Measurements from ENCODE around the gene UBE2E2. TPM values are rescaled to one million over a fixed set of nuclear protein-coding genes. Genes with fewer than 3 reads are reported as not detected.

UBE2E2 gene
- total RNA-seq, result 1 to 10 TPM; 6.4 to 9.6 TPM

DNA sequence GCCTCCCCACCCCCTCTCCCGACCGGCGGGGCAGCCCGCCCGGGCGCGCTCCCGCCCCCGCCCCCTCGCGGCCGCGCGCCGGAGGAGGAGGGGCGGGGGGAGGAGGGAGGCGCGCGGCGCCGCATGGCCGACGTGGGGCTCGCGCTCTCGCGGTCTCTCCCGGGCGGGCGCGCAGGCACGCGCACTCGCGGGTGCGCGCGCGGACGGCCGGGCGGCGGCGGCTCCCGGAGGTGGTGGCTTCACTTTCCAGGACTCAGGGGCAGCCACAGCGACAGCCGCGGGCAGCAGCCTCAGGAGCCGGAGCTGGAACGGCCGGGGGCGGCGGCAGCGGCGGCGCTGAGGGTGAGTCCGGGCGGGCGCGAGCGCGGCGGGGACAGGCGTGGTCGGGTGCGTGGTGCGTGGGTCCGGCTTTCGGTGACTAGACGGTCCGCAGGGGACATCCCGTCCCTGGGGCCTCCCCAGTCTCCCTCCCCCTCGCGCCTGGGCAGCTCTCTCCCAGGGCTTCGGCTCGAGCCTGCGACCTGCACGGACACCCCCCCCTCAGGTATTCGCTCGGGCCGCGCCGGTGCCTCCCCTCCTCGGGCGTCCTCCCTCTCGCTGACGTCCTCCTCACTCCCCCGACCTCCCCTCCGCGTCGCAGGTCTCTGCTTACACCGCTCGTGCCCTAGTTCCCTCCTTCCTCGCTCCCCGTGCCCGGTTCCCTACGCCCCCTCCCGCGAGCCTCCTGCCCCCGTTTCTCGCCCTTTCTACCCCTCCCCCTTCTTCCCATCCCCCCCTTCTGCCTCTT lies at the start of gene UBE2E2:
TSS of gene UBE2E2 (plus strand) at position 407 of the 787 bp plus-strand sequence.
- Mint-ChIP-seq H3K4me1 (ENCODE audit: low read depth in 2 of 2) (peaks cover 18 to 23% of the 10 kb centered on the region in 2 donors), H3K9me3 (no peaks in the 10 kb centered on the region), H3K36me3 (peaks cover 10% of the 10 kb centered on the region), H3K4me3 (peak within 1 kb of the TSS; percentile 86), H3K27ac (peak within 1 kb of the TSS; percentile 40 to 64), H3K27me3 (peaks cover 32 to 37% of the 10 kb centered on the region in 2 donors)
- DNase-seq (ENCODE audit: low spot score) (peak; percentile 74), ATAC-seq (peak; percentile 81 to 87)

DNA sequence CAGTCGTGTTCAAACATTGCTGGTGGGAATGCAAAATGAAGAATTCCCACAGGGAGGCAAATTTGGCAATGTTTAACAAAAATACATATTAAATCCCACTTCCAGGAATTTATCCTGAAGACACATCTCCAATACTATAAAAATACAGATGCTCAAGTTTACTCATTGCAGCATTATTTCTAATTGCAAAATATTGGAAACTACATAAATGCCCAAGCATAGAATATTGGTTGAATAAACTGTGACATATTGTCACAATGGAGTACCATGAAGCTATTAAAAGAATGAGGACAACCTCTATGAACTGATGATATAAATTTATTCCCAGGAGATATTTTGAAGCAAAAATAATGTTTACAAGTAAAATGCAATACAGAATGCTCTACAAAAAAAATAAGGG lies 49.7 kb upstream of the UBE2E2 start:
- no peaks in the 10 kb centered on the region for H3K4me1 Mint-ChIP-seq (ENCODE audit: low read depth in 2 of 2)
- DNase-seq (ENCODE audit: low spot score), result no peak
- no peak overlapping the region for H3K4me3 Mint-ChIP-seq
- H3K27ac Mint-ChIP-seq, result no peak overlapping the region
- no peaks in the 10 kb centered on the region for H3K9me3 Mint-ChIP-seq
- no peak for ATAC-seq
- no peaks in the 10 kb centered on the region for H3K36me3 Mint-ChIP-seq
- peaks cover 0 to 10% of the 10 kb centered on the region in 2 donors for H3K27me3 Mint-ChIP-seq

DNA sequence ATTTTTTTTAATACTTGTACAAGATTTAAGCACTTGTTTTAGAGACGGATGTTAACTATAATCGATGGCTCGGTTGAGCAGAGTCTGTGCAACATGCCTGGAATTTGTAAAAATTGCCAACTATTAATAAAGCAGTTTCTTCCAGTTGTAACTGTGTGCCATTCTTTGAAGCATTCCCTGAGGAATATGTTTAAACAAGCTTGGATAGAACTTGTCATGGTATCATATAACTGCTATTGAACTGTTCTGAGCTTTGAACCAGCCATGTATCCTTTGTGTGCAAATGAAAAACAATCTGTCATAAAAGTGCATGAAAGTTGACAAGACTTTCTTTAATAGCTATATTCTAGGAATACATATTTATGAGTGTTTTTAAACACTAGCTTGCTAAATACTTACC lies 45.8 kb upstream of the UBE2E2 start:
- no peak overlapping the region for H3K4me3 Mint-ChIP-seq
- peaks cover 0 to 9% of the 10 kb centered on the region in 2 donors for H3K27me3 Mint-ChIP-seq
- no peaks in the 10 kb centered on the region for H3K36me3 Mint-ChIP-seq
- no peak overlapping the region for H3K27ac Mint-ChIP-seq
- no peaks in the 10 kb centered on the region for H3K4me1 Mint-ChIP-seq (ENCODE audit: low read depth in 2 of 2)
- H3K9me3 Mint-ChIP-seq, result no peaks in the 10 kb centered on the region
- DNase-seq (ENCODE audit: low spot score) (no peak), ATAC-seq (no peak)

DNA sequence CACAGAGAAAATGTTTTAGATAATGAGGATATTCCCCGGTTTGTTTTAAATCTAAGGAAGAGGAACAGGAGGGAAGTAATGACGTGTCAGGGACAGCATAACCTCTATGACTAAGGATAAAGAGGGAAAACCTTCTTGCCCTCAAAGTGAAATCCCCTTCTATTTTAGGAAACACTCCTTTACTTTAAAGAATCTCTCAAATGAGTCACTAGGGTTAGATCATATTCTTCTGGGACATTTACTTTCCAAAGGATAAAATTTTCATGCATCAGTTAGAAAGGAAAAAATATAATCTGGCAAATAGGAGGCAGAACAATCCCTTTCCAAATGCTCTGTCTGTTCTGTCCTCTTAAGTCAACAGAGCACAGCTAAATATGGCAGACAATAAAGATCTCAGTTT lies 43.2 kb upstream of the UBE2E2 start:
- H3K27ac Mint-ChIP-seq, result no peak overlapping the region
- no peak for ATAC-seq
- H3K9me3 Mint-ChIP-seq, result no peaks in the 10 kb centered on the region
- H3K36me3 Mint-ChIP-seq, result no peaks in the 10 kb centered on the region
- H3K27me3 Mint-ChIP-seq, result peaks cover 5 to 12% of the 10 kb centered on the region in 2 donors
- no peaks in the 10 kb centered on the region for H3K4me1 Mint-ChIP-seq (ENCODE audit: low read depth in 2 of 2)
- no peak overlapping the region for H3K4me3 Mint-ChIP-seq
- DNase-seq (ENCODE audit: low spot score), result no peak

DNA sequence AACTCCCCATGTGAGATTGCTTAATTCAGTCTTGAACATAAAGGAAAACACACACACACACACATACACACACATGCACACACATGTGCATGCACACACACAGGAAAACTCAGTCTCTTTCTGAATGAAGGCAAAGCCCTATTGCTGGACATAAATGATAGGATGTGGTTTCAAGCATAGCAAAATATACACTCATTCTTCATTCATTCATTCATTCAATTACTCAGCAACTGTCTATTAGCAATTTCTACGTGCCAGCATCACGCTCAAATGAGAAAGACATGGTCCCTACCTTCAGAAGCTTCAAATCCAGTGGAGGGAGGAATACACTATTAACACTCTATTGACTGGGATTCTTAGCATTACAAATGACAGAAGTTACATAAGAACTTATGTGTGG lies 41.8 kb upstream of the UBE2E2 start:
- H3K9me3 Mint-ChIP-seq, result no peaks in the 10 kb centered on the region
- no peaks in the 10 kb centered on the region for H3K36me3 Mint-ChIP-seq
- no peaks in the 10 kb centered on the region for H3K4me1 Mint-ChIP-seq (ENCODE audit: low read depth in 2 of 2)
- no peak overlapping the region for H3K27ac Mint-ChIP-seq
- peaks cover 5 to 11% of the 10 kb centered on the region in 2 donors for H3K27me3 Mint-ChIP-seq
- ATAC-seq (no peak), DNase-seq (ENCODE audit: low spot score) (no peak)
- H3K4me3 Mint-ChIP-seq, result no peak overlapping the region

DNA sequence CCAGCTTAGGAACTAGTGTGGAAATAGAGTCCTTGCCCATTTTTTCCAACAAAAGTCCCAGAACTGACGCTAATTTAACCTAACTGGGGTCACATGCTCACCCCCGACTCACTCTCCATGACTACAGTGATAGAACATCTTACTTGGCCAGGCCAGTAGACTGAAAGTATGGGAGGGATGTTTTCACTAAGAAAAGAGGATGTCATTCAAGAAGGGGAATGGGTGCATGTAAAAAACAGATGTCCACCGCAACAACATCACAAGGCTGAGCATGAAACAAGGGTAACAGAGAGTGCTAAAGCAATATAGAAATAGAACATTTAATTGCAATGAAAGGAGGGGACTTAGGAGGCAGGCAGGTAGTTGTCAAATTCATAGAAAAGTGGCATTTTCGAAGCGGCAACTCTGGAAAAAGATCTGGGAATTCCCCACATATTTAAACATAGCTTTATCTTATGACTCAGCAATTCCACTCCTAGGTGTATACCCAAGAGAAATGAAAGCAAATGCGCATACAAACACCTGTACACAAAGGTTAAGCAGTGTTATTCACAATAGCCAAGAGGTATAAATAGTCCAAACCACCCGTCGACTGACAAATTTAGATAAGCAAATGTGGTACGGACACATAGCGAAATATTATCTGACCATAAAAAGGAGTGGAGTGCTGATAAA lies 41.1 kb upstream of the UBE2E2 start:
- DNase-seq (ENCODE audit: low spot score) (no peak), ATAC-seq (no peak)
- H3K4me3 Mint-ChIP-seq, result no peak overlapping the region
- no peaks in the 10 kb centered on the region for H3K4me1 Mint-ChIP-seq (ENCODE audit: low read depth in 2 of 2)
- H3K27me3 Mint-ChIP-seq, result peaks cover 5 to 8% of the 10 kb centered on the region in 2 donors
- H3K9me3 Mint-ChIP-seq, result no peaks in the 10 kb centered on the region
- H3K27ac Mint-ChIP-seq, result no peak overlapping the region
- H3K36me3 Mint-ChIP-seq, result no peaks in the 10 kb centered on the region

DNA sequence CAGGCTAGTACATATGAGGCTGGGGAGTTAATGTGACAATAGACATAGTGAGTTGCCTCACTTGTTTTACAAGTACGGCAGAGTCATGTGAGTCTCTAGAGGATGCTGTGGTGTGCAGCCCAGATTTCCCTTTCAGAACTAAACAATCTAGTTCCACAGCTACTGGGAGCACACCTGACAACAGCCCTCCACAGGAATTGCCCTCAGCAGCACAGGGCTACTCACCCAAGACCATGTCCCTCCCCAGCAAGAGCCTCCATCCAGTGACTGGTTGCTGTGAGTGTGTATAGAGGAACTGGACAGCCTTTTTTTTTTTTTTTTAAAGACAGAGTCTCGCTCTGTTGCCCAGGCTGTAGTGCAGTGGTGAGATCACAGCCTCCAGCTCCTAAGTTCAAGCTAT lies 40.2 kb upstream of the UBE2E2 start:
- Mint-ChIP-seq H3K4me3 (no peak overlapping the region), H3K27ac (no peak overlapping the region), H3K9me3 (no peaks in the 10 kb centered on the region), H3K36me3 (no peaks in the 10 kb centered on the region), H3K4me1 (ENCODE audit: low read depth in 2 of 2) (no peaks in the 10 kb centered on the region), H3K27me3 (peaks cover 5 to 8% of the 10 kb centered on the region in 2 donors)
- ATAC-seq, result no peak
- no peak for DNase-seq (ENCODE audit: low spot score)

DNA sequence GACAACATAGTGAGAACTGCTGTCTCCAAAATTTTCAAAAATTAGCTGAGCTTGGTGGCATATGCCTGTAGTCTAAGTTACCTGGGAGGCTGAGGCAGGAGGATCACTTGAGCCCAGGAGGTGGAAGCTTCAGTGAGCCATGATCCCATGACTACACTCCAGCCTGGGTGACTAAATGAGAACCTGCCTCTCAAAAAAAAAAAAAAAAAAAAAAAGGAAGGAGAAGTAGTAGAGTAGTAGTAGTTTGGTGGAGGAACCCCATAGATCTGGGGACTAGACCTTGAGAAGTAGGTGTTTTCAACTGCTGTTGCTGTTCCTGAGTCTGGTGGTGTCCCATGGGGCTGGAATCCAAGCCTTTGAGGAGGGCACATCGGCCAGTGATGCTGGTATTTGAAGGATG lies 38.4 kb upstream of the UBE2E2 start:
- Mint-ChIP-seq H3K9me3 (peaks cover under 1% of the 10 kb centered on the region), H3K27me3 (peaks cover 12 to 13% of the 10 kb centered on the region in 2 donors), H3K36me3 (no peaks in the 10 kb centered on the region), H3K4me1 (ENCODE audit: low read depth in 2 of 2) (no peaks in the 10 kb centered on the region), H3K27ac (no peak overlapping the region), H3K4me3 (no peak overlapping the region)
- ATAC-seq (no peak), DNase-seq (ENCODE audit: low spot score) (no peak)

DNA sequence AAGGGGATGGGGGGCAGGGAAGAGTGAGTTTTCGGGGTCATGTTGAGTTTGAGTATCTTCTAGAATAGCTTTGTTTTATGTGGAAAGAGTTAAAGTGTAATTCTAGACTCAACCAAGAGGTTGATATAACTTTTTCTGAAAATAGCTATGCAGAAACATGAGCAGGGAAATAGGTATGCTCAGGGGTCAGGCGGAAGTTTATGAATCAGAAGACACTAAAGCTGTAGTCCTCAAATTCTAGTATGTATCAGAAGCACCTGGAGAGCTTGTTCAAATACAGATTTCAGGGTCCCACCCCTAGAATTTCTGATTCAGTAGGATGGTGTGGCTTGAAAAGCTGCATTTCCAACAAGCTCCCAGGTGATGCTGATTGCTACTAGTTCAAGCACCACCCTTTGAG lies 37.6 kb upstream of the UBE2E2 start:
- peaks cover 18% of the 10 kb centered on the region in 2 donors for H3K27me3 Mint-ChIP-seq
- no peaks in the 10 kb centered on the region for H3K36me3 Mint-ChIP-seq
- no peak for DNase-seq (ENCODE audit: low spot score)
- no peaks in the 10 kb centered on the region for H3K4me1 Mint-ChIP-seq (ENCODE audit: low read depth in 2 of 2)
- H3K27ac Mint-ChIP-seq, result no peak overlapping the region
- no peak overlapping the region for H3K4me3 Mint-ChIP-seq
- no peak for ATAC-seq
- peaks cover 3% of the 10 kb centered on the region for H3K9me3 Mint-ChIP-seq

DNA sequence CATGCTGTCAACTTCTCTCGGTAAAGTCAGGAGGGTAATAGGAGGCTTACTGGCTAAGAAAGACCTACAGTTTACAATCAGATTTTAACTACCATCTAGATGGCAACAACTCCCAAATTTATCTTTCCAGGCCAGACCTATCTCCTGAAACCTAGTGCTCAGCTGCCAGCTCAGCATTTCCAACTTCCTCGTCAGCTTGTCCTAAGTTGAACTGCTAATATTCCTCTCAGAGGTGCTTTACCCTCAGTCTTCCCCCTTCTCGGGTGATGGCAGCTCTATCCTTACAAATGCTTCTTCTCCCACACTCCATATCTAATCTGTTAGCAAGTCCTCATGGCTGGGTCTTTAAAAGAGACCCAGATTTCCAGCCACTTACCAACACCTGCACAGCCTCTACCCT lies 36.9 kb upstream of the UBE2E2 start:
- DNase-seq (ENCODE audit: low spot score), result no peak
- no peak overlapping the region for H3K4me3 Mint-ChIP-seq
- no peak for ATAC-seq
- H3K27me3 Mint-ChIP-seq, result peaks cover 18% of the 10 kb centered on the region in 2 donors
- H3K27ac Mint-ChIP-seq, result no peak overlapping the region
- no peaks in the 10 kb centered on the region for H3K4me1 Mint-ChIP-seq (ENCODE audit: low read depth in 2 of 2)
- no peaks in the 10 kb centered on the region for H3K36me3 Mint-ChIP-seq
- H3K9me3 Mint-ChIP-seq, result peaks cover 3% of the 10 kb centered on the region

DNA sequence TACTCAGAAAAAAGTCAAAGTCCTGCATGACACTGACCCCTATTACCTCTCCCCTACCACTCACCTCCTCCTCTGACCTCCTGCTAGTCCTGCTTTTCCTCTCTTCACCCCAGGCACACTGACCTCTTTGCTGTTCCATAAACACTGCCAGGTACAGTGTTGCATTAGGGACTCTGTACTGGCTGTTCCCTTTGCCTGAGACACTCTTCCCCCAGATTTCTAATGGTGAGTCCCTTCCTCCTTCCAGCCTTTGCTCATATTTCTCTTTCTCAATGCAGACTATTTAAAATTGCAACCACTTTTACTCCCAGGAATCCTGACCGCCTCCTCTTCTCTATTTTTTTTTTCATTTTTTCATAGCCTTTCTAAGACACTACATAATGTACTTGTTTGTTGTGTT lies 36.3 kb upstream of the UBE2E2 start:
- DNase-seq (ENCODE audit: low spot score) (no peak), ATAC-seq (no peak)
- H3K27ac Mint-ChIP-seq, result no peak overlapping the region
- H3K36me3 Mint-ChIP-seq, result no peaks in the 10 kb centered on the region
- H3K27me3 Mint-ChIP-seq, result peaks cover 17 to 18% of the 10 kb centered on the region in 2 donors
- no peak overlapping the region for H3K4me3 Mint-ChIP-seq
- H3K4me1 Mint-ChIP-seq (ENCODE audit: low read depth in 2 of 2), result no peaks in the 10 kb centered on the region
- H3K9me3 Mint-ChIP-seq, result peaks cover 3% of the 10 kb centered on the region

DNA sequence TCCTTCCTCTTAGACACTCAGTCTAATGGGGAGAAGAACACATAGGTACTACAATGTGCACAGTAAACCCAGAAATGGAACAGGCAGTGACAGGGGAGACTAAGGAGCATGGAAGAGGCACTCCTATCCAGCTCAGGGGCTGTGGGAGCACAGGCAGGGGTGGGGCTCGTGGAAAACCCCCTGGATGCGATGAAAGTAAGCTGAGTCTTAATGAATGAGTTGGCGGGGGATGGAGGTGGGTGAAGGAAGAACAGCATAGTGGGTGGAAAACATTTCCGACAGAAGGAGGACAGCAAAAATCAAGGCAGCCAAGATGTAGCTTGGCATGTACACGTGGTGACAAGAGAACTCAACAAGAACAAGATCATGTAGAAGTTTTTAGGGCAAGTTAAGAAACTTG lies 33.6 kb upstream of the UBE2E2 start:
- Mint-ChIP-seq H3K27ac (no peak overlapping the region), H3K4me3 (no peak overlapping the region), H3K9me3 (peaks cover 3% of the 10 kb centered on the region), H3K36me3 (no peaks in the 10 kb centered on the region), H3K4me1 (ENCODE audit: low read depth in 2 of 2) (no peaks in the 10 kb centered on the region), H3K27me3 (peaks cover 10 to 20% of the 10 kb centered on the region in 2 donors)
- ATAC-seq, result no peak
- DNase-seq (ENCODE audit: low spot score), result no peak

DNA sequence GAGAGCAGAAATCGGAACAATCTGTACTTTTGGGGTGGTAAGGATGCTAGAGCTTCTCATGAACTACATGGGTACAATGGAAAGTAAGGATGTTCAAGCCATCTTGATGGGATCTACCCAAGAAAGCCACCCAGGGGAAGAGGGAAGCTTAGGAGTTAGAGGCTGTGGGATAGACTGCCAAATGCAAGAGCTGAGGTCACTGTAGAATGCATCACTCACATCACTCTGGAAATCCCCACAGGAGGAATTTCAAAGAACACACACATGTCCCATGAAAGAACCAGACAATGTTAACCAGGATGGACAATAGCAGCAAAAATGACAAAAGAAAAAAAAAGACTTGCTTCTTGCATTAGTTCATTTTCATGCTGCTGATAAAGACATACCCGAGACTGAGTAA lies 32.8 kb upstream of the UBE2E2 start:
- no peak overlapping the region for H3K4me3 Mint-ChIP-seq
- no peaks in the 10 kb centered on the region for H3K4me1 Mint-ChIP-seq (ENCODE audit: low read depth in 2 of 2)
- H3K9me3 Mint-ChIP-seq, result peaks cover 3% of the 10 kb centered on the region
- DNase-seq (ENCODE audit: low spot score), result no peak
- H3K27me3 Mint-ChIP-seq, result peaks cover 13 to 20% of the 10 kb centered on the region in 2 donors
- no peak for ATAC-seq
- H3K27ac Mint-ChIP-seq, result no peak overlapping the region
- H3K36me3 Mint-ChIP-seq, result no peaks in the 10 kb centered on the region

DNA sequence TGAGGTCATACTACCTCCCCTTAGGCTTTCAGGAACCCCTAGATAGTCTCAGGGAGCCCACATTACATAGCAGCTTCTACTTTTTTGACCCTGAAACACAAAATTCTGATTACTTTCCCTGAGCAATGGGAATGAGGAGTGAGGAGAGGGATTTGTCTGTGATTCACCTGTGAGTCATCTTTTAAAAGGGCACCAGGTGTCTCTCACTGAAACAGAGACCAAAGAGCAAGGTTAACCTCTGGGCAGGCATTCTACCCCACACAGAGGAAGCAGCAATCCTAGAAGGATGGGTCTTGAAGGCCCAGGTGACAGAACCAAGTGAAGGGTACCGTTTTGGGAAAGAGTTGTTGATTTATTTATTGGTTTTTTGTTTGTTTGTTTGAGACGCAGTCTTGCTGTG lies 31.1 kb upstream of the UBE2E2 start:
- Mint-ChIP-seq H3K27me3 (peaks cover 13 to 20% of the 10 kb centered on the region in 2 donors), H3K36me3 (no peaks in the 10 kb centered on the region), H3K4me1 (ENCODE audit: low read depth in 2 of 2) (no peaks in the 10 kb centered on the region), H3K27ac (no peak overlapping the region), H3K4me3 (no peak overlapping the region), H3K9me3 (peaks cover 3% of the 10 kb centered on the region)
- no peak for ATAC-seq
- DNase-seq (ENCODE audit: low spot score), result no peak

Data from natural killer cell treated with Interleukin-12 subunit alpha and Interleukin-12 subunit beta and Interleukin-15 and Interleukin-18, amount 100 ng/mL, for 72 hours (primary cell).